NCI-H524 (cell line): ENCODE measurements around the gene DDIT4.

Experiments
- DNase-seq, 2 experiments: peaks; one replicate each; lab custom pipeline; 2025; lab: John Stamatoyannopoulos, UW

DDIT4 gene

DNA sequence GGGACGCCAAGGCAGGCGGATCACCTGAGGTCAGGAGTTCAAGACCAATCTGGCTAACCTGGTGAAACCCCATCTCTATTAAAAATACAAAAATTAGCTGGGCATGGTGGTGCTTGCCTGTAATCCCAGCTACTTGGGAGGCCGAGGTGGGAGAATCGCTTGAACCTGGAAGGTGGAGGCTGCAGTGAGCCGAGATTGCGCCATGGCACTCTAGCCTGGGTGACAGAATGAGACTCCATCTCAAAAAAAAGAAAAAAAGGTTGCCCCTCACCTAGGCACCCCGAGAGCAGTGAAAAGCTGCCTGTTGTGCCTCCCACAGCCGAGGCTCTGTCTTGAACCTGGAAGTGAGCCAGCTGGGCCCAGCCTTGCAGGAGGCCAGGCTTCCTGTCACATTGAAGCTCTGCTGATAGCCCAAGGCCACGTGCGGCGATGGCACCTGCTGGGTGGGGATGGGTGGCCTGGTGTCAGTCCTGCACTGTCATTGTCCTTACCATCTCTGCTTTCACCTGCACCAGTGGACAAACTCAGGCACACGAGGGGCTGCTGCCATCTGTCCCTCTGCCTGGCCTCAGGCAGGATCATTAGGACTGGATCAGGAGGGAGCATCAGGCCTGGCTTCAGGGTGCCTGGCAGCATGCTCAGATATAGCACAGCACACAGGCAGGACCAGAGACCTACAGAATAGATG lies 43.2 kb downstream of the DDIT4 start:
- peak in 1 of 2 experiments; percentile 38 for DNase-seq

DNA sequence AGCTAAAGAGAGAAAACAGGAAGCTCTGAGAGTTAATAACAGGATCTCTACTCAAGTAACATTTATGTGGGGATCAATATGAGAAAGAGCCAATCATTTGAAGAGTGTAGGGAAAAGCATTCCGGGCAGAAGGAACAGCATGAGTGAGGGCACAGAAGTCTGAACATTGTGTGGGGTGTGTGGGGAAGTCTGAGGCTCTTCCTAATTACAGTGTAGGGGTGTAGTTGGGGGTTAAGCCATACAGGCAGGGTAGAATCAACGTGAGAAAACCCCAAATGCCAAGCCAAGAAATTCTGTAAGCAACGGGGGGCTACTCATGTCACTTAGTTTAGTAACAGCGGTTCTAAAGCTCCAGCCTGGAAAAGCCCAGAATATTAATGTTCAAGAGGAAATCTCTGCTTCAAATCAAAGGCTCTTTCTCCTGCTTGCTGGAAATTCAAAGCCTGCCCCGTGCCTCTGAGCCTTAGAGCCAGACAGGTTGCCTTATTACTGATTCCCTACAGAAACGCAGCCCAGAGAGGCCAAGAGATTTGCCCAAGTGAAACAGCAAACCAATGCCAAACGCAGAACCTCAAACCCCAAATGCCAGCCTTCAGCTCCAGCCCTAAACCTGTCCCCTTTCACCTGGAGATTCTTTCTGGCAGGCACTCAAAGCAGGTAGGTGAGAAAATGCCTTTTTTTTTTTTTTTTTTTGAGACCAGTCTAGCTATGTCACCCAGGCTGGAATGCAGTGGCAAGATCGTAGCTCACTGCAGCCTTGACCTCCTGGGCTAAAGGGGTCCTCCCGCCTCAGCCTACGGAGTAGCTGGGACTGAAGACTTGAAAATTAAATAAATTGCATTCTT lies 44.9 kb downstream of the DDIT4 start:
- DNase-seq = no peak

- DNase-seq = peak in 1 of 2 experiments; percentile 61
These were observed 45.9 kb downstream of the DDIT4 start for GRCh38 chr10:72319416-72320254.

DNA sequence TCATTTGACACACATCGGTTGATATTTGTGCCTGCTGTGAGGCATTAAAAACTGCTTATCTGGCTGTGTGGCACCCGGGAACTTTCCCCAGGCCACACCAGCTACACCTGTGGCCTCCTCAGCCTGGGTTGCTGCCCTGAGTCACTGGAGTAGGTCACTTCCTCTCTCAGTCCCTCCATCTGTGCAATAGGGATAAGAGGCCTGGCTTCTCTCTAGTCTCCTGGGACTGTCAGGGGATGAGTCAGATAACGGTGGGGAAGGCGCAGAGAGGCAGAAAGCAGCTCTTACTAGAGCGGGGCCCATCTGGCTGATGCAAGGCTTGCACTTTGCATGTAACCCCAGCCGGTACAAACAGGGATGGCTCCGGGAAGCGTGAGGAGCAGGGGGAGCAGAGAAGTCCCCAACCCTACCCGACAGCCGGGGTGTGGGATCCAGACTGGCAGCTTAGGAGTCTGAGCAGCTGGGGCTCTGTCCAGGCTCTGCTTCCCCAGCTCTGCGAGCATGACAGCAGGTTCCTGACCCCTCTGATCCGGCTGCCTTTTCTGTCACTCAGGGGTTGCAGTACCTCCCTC lies 47.0 kb downstream of the DDIT4 start:
- DNase-seq = peak; percentile 86 to 93

DNA sequence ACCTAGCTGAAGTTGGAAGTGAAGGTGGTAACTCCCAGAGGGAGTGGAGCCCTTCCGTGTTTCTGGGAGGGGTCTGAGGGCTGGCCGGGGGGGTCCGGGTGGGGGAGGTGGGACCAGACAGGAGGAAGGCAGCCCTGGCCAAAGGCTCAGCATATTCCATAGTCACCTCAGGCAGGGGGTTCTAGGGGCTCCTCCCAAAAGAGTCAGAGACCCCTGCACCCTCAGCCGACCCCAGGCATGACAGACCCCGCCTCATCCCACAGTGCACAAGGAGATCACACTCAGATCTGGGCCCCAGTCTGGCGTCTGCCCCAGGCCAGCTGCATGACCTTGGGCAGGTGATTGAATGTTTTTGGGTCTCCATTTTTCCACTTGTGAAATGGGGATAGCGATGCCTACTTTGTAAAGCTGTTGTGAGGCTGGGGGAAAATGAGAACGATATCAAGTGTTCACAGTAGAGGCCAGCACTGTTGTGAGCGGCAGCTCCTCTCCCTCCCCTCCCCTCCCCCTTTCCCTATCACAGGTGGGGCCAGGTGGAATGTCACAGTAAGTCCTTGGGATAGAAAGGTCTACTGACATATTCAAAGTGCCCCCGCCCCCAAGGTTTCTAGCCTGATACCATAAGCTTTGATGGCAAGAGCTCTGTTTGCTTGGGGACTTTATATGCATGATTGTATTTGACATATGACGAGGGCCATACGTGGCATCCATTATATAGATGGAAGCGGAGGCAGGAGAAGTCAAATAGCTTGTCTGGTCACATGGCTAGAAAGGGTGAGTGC lies 47.7 kb downstream of the DDIT4 start:
- no peak for DNase-seq

- DNase-seq = no peak
These were observed 48.2 kb downstream of the DDIT4 start for GRCh38 chr10:72322030-72322279.

GRCh38 chr10:72322280-72323058 lies 48.7 kb downstream of the DDIT4 start:
- DNase-seq = no peak

DNA sequence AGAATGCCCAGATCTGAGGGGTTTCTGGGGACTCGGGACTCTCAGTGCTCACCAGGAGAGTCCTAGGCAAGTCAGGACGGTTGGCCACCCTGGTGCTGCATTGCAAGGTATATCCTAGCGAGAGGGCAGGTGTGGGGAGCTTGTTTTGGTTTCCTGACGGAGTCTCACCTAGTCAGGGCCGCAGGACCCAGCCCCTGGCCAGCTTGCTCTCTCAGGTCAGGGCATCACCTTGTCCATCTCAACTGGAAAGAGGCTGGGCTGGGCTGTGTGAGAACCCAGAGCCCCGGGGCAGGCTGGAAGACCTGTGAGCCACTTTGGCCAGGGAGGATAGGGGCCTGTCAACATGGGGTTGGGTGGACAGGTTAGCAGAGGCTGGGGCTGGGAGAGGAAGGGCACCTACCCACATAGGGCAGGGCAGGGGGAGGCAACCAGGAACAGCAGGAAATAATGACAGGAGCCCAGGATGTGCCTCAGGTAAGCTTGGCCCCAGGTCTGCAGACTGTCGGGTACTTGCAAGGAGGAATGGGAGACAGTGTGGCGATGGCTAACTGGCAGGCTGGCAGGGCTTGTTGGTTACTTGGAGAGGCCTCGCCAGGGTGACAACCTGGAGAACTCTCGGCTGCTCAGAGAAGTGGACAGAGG lies 49.5 kb downstream of the DDIT4 start:
- DNase-seq = no peak

- no peak for DNase-seq
These were observed 50.1 kb downstream of the DDIT4 start for GRCh38 chr10:72323771-72324191.
